HG03039 (cell line): ENCODE measurements around the gene KLHL18.
"Not testable (repeated sequence)": the region's sequence is repeated elsewhere in the genome, so short reads cannot be mapped to it uniquely, and the experiment has no call there.

ENCODE experiments used
- ATAC-seq: cut with Tn5 transposase; IDR thresholded peaks from one replicate; pipeline ENCODE4 v1.9.1; 2021; ENCODE audit warnings: mild to moderate bottlenecking, moderate library complexity; ENCODE audit not compliant: unreplicated experiment

The KLHL18 gene

DNA sequence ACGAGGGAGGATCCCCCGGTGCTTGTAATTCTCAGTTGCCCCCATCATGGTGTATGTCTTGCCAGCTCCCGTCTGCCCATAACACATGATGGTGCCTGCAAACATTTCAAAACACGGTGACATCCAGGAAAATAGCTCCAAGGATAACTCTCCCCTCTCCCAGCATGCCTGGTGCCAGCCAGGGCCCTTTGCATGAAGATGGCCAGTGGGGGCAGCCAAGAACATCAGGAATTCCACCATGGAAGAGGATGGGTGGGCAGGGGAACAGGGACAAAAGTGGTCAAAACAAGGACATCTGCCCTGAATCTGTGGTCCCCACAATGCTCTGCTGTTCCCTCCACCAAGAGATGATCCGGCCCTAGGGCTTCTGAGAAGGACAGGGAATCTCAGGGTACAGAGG is 9.2 kb upstream of the KLHL18 start:
- no peak for ATAC-seq

DNA sequence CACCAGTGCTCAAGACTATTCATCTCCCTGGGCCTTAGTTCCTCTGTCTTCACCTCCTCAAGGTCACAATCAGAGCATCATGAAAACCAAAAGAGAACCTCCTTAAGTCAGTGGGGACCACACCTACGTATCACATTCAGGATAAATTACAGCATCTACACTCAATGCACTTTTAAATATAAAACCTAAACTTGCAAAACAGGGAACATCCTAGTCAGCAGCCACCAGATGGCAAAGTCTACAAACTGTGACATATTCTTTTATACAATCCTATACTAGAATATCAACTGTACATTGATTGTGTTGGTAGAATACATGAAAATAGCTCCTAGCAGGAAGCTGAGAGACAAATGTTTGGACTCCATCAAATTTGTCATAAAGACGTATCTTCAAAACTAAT is 8.1 kb upstream of the KLHL18 start:
- ATAC-seq: no peak

DNA sequence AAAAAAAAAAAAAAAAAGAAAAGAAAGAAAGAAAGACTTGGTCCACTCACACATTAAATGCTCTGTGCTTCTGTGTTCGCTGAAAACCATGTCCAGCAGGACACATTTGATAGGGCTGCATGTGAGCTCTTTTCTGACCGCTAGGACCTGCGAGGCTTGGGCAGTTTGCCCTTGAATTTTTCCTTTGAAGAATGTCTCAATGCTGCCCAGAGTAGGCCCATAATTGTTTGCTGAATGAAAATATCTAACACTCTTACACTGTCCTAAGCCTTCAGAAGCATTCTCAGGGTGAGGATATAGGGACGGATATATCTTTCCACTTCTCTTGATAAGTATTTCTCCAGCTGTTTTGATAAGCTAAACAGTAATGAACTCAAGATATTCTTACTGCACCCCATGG is 6.2 kb upstream of the KLHL18 start:
- ATAC-seq: no peak

DNA sequence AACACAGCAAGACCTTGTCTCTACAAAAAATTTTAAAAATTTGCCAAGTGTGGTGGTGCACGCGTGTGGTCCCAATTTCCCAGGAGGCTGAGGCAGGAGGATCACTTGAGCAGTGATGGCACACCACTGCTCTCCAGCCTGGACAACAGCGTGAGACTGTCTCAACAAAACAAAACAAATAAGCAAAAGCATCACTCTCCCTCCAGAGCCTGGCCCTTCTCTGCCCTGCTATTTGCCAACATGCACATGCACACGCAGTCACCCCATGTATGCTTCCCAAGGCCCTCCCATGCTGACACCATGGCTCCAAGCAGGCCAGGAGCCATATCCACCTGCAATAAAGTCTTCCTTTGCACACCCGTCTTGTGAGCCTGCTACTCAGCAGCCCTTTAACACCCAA is 2.2 kb upstream of the KLHL18 start:
- ATAC-seq: no peak

DNA sequence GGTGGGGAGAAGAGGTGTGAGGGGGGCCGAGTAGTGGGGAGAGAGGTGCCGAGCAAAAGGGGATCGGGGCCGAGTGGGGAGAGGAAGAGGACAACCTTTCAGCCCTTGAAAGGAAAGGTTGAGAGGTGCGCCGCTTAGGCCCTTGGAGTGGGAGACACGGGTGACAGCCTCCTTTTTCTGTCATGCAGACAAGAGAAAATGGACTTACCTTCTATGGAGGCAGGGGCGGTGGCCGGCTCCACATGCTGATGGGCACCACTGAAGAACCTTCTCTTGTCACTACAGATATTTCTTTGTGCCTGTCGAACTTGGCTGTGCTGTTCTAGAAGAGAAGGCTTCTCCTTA is 421 bp downstream of the KLHL18 start:
- no peak for ATAC-seq

DNA sequence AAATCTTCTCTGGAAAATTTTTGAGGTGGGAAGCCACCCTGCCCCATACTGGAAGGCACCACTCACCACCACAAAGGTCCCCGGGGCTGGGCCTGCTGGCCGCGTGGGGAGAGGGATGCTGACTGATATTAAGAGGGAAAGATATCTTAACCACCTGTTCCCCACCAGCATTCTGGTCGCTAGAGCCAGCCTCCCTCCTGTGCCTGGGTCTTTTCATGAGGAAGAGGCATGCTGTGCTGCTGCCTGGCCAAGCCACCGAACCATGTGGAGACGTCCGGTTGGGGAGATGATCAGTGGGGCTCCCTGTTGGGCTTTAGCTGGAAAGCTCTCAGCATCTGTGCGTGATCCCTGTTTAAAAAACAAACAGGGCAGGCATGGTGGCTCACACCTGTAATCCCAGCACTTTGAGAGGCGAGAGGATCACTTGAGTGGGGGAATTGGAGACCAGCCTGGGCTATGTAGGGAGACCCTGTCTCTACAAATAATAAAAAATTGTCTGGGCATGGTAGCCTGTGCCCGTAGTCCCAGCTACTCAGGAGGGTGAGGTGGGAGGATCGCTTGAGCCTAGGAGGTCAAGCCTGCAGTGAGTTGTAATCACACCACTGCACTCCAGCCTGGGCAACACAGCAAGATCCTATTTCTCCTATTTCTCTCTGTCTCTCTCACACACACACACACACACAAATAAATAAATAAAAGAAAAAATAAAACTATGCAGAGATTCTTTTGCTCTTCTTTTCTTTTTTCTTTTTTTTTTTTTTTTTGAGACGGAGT is 1.0 kb downstream of the KLHL18 start:
- ATAC-seq: no peak

DNA sequence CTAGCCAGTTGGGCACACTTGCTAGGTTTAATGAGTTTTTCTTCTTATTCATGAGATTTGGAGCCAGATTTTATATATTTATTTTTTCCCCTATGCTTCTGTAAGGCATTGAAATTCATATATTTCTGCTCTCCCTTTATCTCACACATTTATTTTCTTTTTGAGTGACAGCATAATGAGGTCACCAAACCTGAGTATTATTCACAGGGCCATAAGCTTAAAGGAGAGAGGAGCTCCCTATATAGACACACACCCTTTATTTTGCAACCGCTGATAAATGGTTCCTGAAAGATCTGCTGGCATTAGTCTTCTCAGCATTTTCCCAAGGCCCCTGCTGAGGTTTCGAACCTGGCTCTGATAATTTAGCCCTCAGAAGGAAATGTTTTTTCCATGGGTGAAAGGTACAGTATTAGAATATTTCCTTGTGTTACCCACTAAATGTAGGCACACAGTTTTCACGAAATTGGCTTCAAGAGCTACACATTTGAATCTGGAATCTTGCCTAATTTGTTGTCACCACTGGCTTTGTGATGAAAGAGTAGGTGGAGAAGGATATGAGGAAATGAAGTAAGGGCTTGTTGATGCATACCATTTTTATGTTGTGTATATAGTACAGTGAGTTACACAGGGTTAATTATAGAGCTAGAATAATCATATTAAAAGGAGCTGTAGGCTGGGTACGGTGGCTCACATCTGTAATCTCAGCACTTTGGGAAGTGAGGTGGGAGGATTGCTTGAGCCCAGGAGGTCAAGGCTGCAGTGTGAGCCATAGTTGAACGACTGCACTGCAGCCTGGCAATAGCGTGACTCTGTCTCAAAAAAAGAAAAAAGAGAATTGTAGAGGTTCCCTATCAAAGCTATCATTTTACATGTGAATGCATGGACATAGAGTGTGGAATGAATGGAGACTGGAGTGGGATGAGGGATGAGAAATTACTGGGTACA is 6.5 kb downstream of the KLHL18 start:
- no peak for ATAC-seq

DNA sequence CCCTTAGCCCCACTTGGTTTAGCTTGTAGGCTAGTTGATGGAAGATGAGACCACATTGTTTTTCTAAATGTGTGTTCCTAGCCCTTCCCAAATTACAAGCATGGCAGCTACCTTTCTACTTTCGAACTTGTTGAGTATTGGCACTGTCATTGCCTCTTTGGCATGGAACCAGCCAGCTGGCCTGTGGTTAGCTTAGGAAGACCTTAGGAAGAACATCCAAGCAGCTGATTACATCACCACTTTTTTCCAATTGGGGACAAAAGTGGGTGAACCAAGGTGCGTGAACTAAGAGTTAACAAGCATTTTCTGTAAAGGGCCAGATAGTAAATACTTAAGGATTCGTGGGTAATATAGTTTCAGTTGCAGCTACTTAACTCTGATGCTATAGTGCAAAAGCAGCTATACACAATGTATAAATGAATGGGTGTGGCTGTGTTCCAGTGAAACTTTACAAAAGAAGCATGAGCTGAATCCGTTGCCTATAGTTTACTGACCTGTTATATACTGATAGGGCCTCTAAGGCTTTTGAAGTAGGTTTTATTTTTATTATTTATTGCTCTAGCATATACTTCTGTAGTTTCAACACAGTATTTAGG is 8.5 kb downstream of the KLHL18 start:
- no peak for ATAC-seq

DNA sequence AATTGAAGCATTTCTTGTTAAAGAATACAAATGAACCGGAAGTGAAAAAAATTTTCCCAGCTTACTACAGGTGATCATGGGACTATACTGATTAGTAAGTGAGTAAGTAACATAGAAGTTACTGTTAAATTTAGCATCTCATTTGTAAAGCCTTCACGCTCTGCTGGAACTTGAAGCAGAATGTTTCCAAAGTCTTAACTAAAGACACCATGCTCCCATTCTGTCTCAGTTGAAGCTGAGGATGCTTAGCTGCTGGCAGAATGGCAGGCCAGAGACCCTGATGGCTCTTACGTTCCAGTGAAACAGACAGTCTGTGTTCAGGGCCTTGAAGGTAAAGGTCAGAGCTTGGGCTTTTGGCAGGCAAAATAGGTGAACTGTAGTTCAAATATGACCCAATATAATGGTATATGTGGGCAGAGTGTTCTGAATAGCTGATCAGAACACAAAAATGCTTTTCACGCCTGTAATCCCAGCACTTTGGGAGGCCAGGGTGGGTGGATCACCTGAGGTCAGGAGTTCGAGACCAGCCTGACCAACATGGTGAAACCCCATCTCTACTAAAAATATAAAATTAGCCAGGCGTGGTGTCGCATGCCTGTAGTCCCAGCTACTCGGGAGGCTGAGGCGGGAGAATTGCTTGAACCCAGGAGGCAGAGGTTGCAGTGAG is 9.1 kb downstream of the KLHL18 start:
- not testable (repeated sequence) for ATAC-seq

DNA sequence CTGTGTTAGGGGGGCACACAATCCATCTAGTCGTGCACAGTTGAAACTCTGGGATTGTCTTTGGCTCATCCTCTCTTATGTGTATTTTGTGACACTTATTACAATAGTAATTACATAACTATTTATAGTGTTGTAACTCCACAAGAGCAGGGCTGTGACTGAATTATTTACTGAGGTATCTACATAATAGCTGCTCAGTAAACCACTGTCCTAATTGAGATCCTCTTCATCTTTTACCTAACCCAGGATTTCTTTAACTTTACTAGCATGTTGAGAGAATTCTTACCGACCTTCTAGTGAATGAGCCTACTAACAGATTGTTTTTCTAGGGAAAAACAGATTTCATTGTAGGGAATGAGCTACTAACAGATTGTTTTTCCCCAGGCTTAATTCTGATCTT is 11.1 kb downstream of the KLHL18 start:
- ATAC-seq: no peak

DNA sequence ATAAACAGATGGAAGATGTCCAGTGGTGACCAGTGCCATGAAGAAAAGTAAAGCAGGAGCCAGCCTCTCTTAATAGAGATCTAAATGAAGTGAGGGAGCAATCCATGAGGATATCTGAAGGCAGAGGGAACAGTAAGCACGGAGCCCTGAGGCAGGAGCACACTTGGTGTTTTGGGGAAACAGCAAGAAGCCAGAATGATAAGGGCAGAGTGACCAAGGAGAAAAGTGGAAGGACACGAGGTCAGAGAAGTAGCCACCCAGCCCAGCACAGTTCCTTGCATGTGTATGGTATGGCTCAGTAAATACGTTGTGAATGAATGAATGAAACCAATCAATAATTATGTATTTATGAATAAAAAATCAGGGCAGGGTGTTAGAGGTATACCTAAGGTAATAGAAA is 11.6 kb downstream of the KLHL18 start:
- no peak for ATAC-seq

DNA sequence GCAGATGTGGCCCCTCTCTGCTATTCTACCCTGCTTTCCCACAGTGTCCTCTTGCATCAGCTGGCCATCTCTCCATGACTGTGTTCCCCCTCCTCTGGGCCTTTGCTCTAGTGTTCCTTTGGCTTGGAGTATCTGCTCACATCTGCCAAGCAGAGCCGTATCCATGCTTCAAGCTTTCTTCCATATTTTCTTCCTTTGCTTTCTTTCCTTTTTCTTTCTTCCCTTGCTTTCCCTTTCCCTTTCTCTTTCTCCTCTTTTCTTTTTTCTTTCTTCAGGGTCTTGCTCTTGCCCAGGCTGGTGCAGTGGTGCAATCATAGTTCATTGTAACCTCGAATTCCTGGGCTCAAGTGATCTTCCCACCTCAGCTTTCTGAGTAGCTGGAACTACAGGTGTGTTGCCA is 12.6 kb downstream of the KLHL18 start:
- no peak for ATAC-seq

DNA sequence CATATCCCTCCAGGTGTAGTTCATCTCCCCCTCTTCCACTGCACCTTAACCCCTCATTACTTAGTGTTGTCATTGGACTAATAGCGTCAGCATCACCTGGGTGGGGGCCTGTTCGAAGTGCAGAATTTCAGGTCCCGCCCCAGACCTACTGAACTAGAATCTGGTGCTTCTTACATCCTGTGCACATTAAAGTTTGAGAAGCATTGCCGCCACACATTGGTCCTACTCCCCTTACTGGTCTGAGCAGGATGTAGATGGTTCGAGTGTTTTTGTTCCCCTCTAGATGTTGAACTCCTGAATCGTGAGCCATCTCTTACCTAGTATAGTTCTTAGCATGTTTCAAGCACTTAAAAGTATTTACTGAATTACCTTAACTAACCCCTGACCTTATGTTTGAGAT is 13.2 kb downstream of the KLHL18 start:
- no peak for ATAC-seq

DNA sequence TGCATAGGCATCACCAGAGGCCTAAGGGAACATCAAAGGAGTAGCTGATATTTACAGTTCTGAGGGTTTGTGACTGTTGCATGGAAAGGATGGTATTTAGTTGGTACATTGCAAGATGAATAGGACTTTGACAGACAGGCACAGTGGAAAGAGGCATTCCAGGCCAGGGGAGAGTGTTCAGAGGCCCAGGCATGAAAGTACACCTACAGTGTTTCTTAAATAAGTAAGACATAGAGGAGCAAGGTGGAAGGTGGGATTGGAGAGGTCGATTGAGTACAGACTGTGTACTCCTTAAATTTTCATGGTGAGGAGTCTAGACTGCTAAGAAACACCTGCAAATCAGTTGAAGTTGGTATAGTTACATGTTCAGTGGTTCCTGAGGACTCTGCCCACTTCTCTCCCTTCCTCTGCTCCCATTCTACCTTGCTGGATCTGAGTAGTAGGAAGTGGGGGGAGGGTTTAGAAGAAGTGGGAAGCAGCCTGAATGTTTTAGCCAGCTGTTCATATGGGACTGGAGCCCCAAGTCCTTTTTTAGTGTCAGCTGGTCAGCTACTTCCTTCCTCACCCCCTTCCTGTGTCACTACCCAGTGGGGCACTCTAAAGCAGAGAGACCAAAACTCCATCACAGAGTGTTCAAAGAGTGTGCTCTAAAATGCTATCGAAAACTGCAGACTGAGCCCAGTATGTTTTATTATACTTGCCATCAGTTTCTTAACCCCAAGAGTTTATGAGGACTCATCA is 14.0 kb downstream of the KLHL18 start:
- no peak for ATAC-seq

DNA sequence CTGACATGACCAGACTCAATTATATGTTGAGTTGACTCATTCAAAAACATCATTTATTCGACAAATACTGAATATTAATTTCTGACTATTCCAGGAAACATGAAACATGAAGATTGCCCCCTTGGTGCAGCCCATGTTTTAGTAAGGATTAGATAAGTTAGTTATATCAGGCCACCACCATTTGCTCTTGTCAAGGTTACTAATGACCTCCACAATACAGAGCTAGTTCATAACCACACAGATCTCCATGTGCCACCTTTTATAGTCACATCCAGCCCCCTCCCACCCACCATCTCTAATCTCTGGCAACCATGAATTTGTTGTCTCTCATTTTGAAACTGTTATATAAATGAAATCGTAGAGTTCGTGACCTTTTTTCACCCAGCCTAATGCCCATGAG is 15.7 kb downstream of the KLHL18 start:
- no peak for ATAC-seq

DNA sequence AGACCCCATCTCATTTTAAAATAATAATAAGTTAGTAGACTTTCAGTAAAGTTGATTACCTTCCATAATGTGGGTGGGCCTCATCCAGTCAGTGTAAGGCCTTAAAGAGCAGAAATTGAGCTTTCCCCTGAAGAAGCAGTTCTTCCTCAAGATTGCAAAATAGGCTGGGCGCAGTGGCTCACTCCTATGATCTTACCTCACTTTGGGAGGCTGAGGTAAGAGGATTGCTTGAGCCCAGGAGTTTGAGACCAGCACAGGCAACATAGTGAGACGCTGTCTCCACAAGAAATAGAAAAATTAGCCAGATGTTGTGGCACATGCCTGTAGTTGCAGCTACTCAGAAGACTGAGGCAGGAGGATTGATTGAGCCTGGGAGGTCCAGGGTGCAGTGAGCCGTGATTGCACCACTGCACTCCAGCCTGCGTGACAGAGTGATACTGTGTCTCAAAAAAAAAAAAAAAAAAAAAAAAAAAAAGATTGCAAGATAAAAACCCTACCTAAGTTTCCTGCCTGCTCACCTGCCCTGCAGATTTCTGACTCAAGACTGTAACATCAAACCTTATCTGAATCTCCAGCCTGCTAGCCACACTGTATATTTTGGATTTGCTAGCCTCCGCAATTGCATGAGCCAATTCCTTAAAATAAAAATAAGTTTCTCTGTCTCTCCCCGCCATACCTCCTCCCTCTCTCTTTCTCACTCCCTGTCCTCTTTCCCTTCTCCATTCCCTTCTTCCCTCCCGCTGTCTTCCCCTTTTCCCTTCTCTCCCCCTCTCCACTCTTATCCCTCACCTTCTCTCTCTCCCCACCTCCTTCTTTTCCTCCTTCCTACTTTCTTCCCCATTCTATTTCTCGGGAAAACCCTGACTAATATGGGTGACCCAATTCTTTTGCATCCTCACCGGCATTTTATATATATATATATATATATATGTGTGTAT is 16.9 kb downstream of the KLHL18 start:
- ATAC-seq: no peak

DNA sequence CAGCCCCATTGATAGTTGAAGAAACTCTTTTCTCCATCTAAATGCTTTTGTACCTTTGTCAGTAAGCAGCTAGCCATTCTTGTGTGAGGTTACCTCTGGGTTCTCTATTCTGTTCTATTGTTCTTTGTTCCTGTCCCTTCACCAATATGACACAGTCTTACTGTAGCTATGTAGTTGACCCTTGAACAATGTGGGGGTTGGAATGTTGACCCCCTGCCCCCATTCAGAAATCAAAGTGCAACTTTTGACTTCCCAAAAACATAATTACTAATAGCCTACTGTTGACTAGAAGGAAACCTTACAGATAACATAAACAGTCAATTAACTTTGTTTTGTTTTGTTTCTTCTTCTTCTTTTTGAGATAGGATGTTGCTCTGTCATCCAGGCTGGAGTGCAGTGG is 18.7 kb downstream of the KLHL18 start:
- ATAC-seq: no peak

DNA sequence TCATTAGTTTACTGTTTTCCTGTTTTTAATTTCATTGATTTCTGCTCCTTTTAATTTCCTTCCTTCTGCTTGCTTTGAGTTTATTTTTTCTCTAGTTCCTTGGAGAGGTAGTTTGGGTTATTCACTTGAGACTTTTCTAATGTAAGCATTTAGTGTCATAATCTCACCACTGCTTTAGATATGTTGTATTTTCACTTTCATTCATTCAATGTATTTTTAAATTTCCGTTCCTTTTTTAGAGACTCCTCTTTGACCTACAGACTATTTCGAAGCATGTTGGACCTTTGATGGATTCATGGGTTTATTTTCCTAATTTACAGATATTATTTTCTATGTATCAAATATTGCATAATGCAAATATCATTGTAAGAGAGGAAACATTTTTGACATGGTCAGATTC is 23.3 kb downstream of the KLHL18 start:
- no peak for ATAC-seq

DNA sequence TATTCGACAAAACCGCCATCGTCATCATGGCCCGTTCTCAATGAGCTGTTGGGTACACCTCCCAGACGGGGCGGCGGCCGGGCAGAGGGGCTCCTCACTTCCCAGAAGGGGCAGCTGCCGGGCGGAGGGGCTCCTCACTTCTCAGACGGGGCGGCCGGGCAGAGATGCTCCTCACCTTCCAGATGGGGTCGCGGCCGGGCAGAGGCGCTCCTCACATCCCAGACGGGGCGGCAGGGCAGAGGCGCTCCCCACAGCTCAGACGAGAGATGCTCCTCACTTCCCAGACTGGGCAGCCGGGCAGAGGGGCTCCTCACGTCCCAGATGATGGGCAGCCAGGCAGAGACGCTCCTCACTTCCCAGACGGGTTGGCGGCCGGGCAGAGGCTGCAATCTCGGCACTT is 26.5 kb downstream of the KLHL18 start:
- not testable (repeated sequence) for ATAC-seq

DNA sequence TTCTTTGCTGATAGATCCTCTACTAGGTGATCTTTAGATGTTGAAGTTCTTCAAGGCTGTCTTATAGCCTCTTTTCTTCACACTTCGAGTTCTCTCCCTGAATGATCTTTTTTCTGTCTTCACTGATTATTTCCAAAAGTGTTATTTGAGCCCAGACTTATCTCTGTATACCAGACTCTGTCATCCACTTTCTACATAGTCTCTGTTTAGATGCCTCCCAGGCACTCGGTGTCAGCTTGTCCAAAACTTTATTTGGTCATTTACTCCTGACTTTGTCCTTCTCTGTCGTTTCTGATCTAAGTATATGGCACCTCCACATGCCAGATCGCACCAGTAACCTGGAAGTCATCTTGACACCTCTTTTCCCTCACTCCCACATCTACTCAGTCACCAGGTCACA is 27.6 kb downstream of the KLHL18 start:
- ATAC-seq: no peak
